ENCODE measurements around the gene CENPX.
"Not testable (repeated sequence)": the region's sequence is repeated elsewhere in the genome, so short reads cannot be mapped to it uniquely, and the experiment has no call there.

CENPX gene

DNA sequence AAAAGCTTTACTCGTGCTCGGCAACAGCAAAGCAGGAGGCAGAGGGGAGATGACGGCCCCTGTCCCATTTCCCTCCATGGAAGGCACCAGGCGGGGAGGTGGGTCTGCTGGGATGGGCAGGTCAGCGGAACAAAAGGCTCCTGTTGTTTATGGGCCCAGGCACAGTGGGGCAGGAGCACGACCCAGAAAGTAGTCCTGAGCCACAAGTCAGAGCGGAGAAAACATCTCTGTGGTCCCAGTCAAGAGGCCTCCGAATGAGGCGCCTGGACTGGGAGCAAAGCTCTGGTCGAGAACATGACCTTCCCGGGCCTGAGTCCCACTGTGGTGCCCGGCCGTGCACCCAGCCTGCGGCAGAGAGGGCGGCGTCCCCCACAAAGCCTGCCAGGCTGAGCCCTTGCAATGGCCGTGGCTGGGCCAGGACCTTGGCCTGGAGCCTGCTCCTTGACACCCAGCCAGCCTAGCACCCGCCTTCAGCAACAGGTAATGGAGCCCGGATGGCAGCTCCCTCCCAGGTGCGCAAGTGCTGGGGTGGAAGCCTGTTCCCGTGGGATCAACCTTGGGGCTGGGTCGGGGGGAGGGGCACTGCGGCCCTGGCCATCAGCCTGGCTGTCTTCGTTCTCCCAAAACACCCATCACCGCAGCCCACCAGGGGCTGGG is 25.4 kb upstream of the CENPX start:
- peaks cover 34% of the 10 kb centered on the region for H3K36me3 ChIP-seq (ENCODE audit: control insufficient read depth, insufficient read depth, low read length)
- H3K27me3 ChIP-seq (ENCODE audit: control insufficient read depth, insufficient read depth, low read length) = no peaks in the 10 kb centered on the region
- no peak overlapping the region for H3K27ac ChIP-seq (ENCODE audit: low read depth, low read length)
- H3K4me1 ChIP-seq (ENCODE audit: control insufficient read depth, insufficient read depth, low read length) = peaks cover 8% of the 10 kb centered on the region; the same call in 1 of the 2 replicates
- H3K9me3 ChIP-seq (ENCODE audit: control insufficient read depth, insufficient read depth, low read length) = no peaks in the 10 kb centered on the region
- H3K9ac ChIP-seq (ENCODE audit: low read depth, low read length) = no peak overlapping the region
- no peak overlapping the region for H3K4me3 ChIP-seq (ENCODE audit: low read depth, low read length)

DNA sequence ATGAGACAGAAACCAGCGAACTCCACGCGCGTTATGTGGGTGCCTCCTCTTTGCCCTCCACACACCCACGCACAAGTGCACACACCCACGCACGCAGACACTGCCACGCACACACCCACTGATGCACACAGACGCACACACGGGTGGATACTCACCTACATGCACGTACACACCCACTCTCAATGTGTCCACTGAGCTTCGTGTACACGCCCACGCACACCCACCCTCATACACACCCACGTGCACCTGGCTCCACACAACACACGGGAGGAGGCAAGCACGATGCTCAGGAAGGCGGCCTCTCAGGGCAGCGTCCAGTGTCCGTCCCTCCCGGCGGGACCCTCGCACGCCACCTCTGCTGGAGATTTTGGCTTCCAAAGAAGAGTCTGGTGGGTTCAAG is 24.7 kb upstream of the CENPX start:
- peaks cover 34% of the 10 kb centered on the region for H3K36me3 ChIP-seq (ENCODE audit: control insufficient read depth, insufficient read depth, low read length)
- no peak overlapping the region for H3K9ac ChIP-seq (ENCODE audit: low read depth, low read length)
- no peaks in the 10 kb centered on the region for H3K27me3 ChIP-seq (ENCODE audit: control insufficient read depth, insufficient read depth, low read length)
- no peak overlapping the region for H3K27ac ChIP-seq (ENCODE audit: low read depth, low read length)
- H3K4me1 ChIP-seq (ENCODE audit: control insufficient read depth, insufficient read depth, low read length) = peaks cover 8% of the 10 kb centered on the region; the same call in 1 of the 2 replicates
- no peak overlapping the region for H3K4me3 ChIP-seq (ENCODE audit: low read depth, low read length)
- no peaks in the 10 kb centered on the region for H3K9me3 ChIP-seq (ENCODE audit: control insufficient read depth, insufficient read depth, low read length)

DNA sequence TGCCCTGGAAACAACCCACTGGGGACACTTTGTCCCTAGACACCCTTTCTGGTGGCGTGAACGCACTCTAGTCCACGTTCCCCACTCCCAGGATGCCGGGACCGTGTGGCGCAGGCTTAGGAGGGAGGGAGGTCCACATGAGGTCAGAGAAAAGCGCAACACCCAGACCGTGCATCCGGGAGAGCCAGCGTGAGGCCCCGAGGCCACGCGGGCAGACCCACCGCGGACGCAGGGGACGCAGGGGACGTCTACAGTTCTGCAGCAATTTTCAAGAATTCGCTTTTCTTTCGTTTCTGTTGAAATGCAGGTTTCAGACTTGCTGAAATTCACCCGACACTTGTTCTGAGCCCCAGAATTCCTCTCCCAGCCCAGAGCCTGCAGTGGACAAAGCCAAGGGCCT is 24.2 kb upstream of the CENPX start:
- Histone ChIP-seq H3K27ac (ENCODE audit: low read depth, low read length) (no peak overlapping the region), H3K9ac (ENCODE audit: low read depth, low read length) (no peak overlapping the region), H3K4me3 (ENCODE audit: low read depth, low read length) (no peak overlapping the region), H3K9me3 (ENCODE audit: control insufficient read depth, insufficient read depth, low read length) (no peaks in the 10 kb centered on the region), H3K4me1 (ENCODE audit: control insufficient read depth, insufficient read depth, low read length) (peaks cover 8% of the 10 kb centered on the region; the same call in 1 of the 2 replicates), H3K27me3 (ENCODE audit: control insufficient read depth, insufficient read depth, low read length) (no peaks in the 10 kb centered on the region), H3K36me3 (ENCODE audit: control insufficient read depth, insufficient read depth, low read length) (peaks cover 34% of the 10 kb centered on the region)

DNA sequence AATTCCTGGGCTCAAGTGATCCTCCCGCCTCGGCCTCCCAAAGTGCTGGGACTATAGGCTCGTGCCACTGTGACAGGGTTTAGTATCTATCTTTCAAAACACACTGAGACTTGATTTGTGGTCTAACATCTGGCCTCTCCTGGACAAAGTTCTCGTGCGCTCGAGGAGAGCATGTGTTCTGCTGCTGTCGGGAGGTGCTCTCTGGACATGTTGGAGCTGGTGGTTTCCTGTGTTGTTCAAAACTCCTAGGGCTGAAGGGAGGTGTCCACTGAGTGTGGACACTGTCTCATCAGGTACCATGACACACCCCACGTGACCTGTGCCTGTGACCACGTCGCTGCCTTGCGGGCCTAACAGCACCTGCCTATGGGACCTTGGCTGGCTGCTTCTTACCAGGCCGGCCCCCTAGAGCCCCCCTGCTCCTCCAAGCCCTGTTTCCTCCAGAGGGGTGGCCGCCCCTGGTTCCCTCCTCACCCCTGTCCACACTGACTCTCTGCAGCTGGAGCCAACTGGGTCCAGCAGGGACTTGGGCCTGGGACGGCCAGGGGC is 23.3 kb upstream of the CENPX start:
- Histone ChIP-seq H3K9me3 (ENCODE audit: control insufficient read depth, insufficient read depth, low read length) (no peaks in the 10 kb centered on the region), H3K27me3 (ENCODE audit: control insufficient read depth, insufficient read depth, low read length) (no peaks in the 10 kb centered on the region), H3K36me3 (ENCODE audit: control insufficient read depth, insufficient read depth, low read length) (peaks cover 34% of the 10 kb centered on the region), H3K27ac (ENCODE audit: low read depth, low read length) (no peak overlapping the region), H3K4me3 (ENCODE audit: low read depth, low read length) (no peak overlapping the region), H3K4me1 (ENCODE audit: control insufficient read depth, insufficient read depth, low read length) (peaks cover 15% of the 10 kb centered on the region; the same call in 1 of the 2 replicates), H3K9ac (ENCODE audit: low read depth, low read length) (no peak overlapping the region)

DNA sequence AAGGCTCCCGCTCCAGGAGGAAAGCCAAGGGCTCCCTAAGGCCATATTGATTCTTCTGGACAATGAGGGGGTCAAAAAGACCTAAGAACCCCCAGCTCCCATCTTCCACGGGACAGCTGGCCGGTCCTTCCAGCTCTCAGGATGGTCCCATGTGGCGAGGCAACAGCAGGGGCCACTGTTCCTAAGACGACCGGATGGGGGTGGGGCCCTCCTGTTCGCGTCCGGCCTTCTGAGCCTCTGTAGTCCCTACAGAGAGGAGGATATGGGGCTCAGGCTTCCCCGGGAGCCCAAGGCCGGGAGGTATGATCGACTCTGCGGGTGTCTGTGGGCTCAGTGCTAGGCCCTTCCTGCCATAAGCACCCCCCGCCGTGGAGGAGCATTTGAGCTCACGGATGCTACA is 20.8 kb upstream of the CENPX start:
- Histone ChIP-seq H3K27me3 (ENCODE audit: control insufficient read depth, insufficient read depth, low read length) (no peaks in the 10 kb centered on the region), H3K4me3 (ENCODE audit: low read depth, low read length) (no peak overlapping the region), H3K4me1 (ENCODE audit: control insufficient read depth, insufficient read depth, low read length) (peaks cover 16% of the 10 kb centered on the region; the same call in 1 of the 2 replicates), H3K9me3 (ENCODE audit: control insufficient read depth, insufficient read depth, low read length) (no peaks in the 10 kb centered on the region), H3K27ac (ENCODE audit: low read depth, low read length) (no peak overlapping the region), H3K36me3 (ENCODE audit: control insufficient read depth, insufficient read depth, low read length) (peaks cover 17% of the 10 kb centered on the region), H3K9ac (ENCODE audit: low read depth, low read length) (no peak overlapping the region)

DNA sequence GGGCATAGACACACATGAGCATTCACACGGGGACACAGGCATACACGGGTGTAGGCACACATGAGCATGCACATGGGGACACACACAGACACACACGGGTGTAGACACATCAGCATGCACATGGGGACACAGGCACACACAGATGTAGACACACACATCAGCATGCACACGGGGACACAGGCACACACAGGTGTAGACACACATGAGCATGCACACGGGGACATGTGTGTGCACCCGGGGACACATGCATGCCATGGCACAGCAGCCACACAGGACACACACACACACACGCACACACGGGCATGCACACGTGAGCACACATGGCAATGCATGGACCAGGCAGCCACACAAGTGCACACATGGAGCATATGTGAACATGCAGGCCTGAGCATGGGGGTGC is 20.0 kb upstream of the CENPX start:
- Histone ChIP-seq H3K27me3 (ENCODE audit: control insufficient read depth, insufficient read depth, low read length) (no peaks in the 10 kb centered on the region), H3K9ac (ENCODE audit: low read depth, low read length) (no peak overlapping the region), H3K36me3 (ENCODE audit: control insufficient read depth, insufficient read depth, low read length) (peaks cover 10% of the 10 kb centered on the region), H3K9me3 (ENCODE audit: control insufficient read depth, insufficient read depth, low read length) (no peaks in the 10 kb centered on the region), H3K4me3 (ENCODE audit: low read depth, low read length) (no peak overlapping the region), H3K27ac (ENCODE audit: low read depth, low read length) (no peak overlapping the region), H3K4me1 (ENCODE audit: control insufficient read depth, insufficient read depth, low read length) (peaks cover 20% of the 10 kb centered on the region; the same call in 1 of the 2 replicates)

DNA sequence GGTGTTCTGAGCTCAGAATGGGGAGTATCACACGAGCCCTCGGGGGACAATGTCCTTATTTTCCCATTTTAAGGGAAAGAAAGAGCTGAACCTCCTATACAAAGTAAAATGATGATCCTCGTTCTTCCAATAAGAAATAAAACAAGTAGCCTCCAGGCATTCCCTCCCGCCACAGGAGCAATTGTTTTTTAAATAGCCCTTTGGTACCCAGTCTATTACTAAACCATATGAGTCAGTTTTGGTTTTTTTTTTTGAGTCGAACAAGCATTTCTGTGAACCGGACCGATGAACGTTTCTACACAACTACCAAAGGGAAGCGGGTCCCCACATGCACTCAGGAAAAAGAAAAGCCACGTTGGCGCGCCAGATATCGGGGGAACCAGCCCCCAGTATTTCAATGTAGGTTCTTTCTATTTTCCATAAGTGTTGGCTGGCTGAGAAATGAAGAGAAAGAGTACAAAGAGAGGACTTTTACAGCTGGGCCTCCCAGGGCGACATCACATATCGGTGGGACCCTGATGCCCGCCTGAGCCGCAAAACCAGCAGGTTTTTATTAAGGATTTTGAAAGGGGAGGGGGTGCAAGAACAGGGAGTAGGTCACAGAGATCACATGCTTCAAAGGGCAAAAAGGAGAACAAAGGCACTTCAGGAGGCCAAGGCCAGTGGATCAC is 18.6 kb upstream of the CENPX start:
- no peaks in the 10 kb centered on the region for H3K9me3 ChIP-seq (ENCODE audit: control insufficient read depth, insufficient read depth, low read length)
- H3K4me3 ChIP-seq (ENCODE audit: low read depth, low read length) = no peak overlapping the region
- peaks cover 20% of the 10 kb centered on the region; the same call in 1 of the 2 replicates for H3K4me1 ChIP-seq (ENCODE audit: control insufficient read depth, insufficient read depth, low read length)
- H3K9ac ChIP-seq (ENCODE audit: low read depth, low read length) = no peak overlapping the region
- H3K27me3 ChIP-seq (ENCODE audit: control insufficient read depth, insufficient read depth, low read length) = no peaks in the 10 kb centered on the region
- no peak overlapping the region for H3K27ac ChIP-seq (ENCODE audit: low read depth, low read length)
- H3K36me3 ChIP-seq (ENCODE audit: control insufficient read depth, insufficient read depth, low read length) = no peaks in the 10 kb centered on the region

DNA sequence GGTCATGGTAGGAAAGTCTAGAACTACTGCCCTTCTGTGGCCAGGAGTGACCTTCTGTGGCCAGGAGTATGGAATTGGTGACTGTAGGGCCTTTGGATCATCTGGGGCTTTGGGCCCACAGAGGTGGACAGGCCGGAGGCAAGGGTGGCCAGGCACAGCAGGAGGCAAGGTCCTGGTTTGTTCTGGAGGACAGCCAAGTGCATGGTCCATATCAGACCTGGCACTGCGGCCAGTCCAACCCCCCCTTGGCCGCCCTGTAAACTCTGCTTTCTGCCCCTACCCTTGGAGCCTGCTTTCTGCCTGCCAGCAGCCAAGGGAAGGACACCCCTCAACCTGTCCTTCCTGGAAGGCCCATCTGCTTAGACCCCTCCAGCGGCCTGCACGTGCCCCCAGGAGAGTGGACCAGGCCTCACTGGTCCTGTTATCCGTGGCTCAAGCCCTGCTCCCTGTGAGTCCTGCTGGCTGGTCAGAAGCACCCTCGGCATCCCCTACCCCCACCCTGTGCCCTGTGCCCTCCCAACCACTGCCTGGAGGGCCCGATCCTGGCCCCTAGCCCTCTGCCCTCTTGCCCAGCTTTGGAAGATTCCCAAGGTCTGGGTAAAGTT is 17.1 kb upstream of the CENPX start:
- Histone ChIP-seq H3K4me1 (ENCODE audit: control insufficient read depth, insufficient read depth, low read length) (peaks cover 20% of the 10 kb centered on the region; the same call in 1 of the 2 replicates), H3K36me3 (ENCODE audit: control insufficient read depth, insufficient read depth, low read length) (peaks cover 9% of the 10 kb centered on the region; the same call in 1 of the 2 replicates), H3K4me3 (ENCODE audit: low read depth, low read length) (no peak overlapping the region), H3K9me3 (ENCODE audit: control insufficient read depth, insufficient read depth, low read length) (no peaks in the 10 kb centered on the region), H3K27ac (ENCODE audit: low read depth, low read length) (no peak overlapping the region), H3K9ac (ENCODE audit: low read depth, low read length) (no peak overlapping the region), H3K27me3 (ENCODE audit: control insufficient read depth, insufficient read depth, low read length) (no peaks in the 10 kb centered on the region)

DNA sequence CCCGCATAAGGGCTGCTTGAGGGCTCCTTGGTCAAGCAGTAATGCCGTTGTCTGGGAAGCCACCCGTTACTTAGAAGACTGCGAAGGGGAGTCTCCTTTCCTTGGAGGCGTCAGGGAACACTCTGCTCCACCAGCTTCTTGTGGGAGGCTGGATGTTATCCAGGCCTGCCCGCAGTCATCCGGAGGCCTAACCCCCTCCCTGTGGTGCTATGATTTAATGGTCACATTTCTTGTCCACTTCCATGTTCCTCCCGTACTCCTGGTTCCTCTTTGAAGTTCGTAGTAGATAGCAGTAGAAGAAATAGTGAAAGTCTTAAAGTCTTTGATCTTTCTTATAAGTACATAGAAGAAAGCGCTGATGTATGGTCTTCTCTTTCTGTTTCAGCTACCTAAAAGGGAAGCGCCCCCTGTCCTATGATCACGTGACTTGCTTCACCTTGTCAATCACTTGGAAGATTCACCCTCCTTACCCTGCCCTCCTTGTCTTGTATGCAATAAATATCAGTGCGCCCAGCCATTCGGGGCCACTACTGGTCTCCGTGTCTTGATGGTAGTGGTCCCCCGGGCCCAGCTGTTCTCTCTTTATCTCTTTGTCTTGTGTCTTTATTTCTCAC is 16.2 kb upstream of the CENPX start:
- H3K9me3 ChIP-seq (ENCODE audit: control insufficient read depth, insufficient read depth, low read length); H3K36me3 ChIP-seq (ENCODE audit: control insufficient read depth, insufficient read depth, low read length): not testable (repeated sequence)
- peaks cover 20% of the 10 kb centered on the region; the same call in 1 of the 2 replicates for H3K4me1 ChIP-seq (ENCODE audit: control insufficient read depth, insufficient read depth, low read length)

DNA sequence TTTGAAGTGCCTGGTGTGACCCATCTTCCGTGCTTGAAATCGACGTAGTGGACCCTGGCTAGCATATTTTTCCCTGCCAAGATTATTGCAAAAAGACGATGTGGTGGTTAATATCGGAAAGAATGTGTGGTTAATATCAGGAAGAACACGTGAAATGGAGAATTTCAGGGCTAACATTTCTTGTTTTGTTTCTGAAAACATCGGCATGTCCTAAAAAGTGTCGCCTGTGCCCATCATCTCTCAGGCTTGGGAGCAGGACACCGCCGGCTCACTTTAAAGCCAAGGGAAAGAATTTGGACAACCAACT is 15.2 kb upstream of the CENPX start:
- H3K4me1 ChIP-seq (ENCODE audit: control insufficient read depth, insufficient read depth, low read length) = peaks cover 13% of the 10 kb centered on the region; the same call in 1 of the 2 replicates
- no peaks in the 10 kb centered on the region for H3K27me3 ChIP-seq (ENCODE audit: control insufficient read depth, insufficient read depth, low read length)
- H3K36me3 ChIP-seq (ENCODE audit: control insufficient read depth, insufficient read depth, low read length) = peaks cover 9% of the 10 kb centered on the region
- no peak overlapping the region for H3K9ac ChIP-seq (ENCODE audit: low read depth, low read length)
- no peak overlapping the region for H3K27ac ChIP-seq (ENCODE audit: low read depth, low read length)
- no peaks in the 10 kb centered on the region for H3K9me3 ChIP-seq (ENCODE audit: control insufficient read depth, insufficient read depth, low read length)
- H3K4me3 ChIP-seq (ENCODE audit: low read depth, low read length) = peak overlapping the region; percentile 52

More for the DNA sequence above, 16.2 kb upstream of the CENPX start:
- H3K9ac ChIP-seq (ENCODE audit: low read depth, low read length); H3K27ac ChIP-seq (ENCODE audit: low read depth, low read length); H3K27me3 ChIP-seq (ENCODE audit: control insufficient read depth, insufficient read depth, low read length); H3K4me3 ChIP-seq (ENCODE audit: low read depth, low read length): not testable (repeated sequence)
